ENCODE results near the gene THADA.

The THADA gene

DNA sequence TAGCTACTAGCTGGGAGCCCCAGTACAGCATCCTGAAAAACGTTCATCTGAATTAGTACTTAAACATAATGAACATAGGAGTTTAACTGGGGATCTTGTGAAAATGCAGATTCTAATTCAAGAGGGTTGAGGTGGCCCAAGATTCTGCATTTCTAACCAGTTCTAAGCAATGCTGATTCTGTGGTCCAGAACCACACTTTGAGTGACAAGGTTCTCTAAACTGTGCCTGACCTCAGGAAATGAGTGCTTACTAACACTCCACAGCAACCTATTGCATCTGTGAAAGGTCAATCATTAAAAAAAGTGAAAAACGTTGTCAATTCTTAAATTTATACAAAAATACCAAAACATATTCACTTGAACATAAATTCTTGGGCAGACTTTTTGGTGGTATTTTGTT, 212.3 kb downstream of the THADA start:
- TF ChIP-seq CTCF (IDR thresholded peaks at IDR 0.05; ENCODE audit: control extremely low read depth, extremely low read depth, low read depth, missing control alignments) = no peak
- ChIA-PET CTCF (interaction anchor here (0.9 to 1.1 kb wide), 3 partner anchors 22 to 71 kb away, joined by 3 read pairs; no protein-coding TSS in a partner anchor), POLR2A (no interaction called here)
- no peak for DNase-seq (ENCODE audit: extremely low spot score)

GRCh38 chr2:43379494-43379893, 216.3 kb downstream of the THADA start:
- ChIA-PET POLR2A (no interaction called here), CTCF (interaction anchor here (1.1 to 2.2 kb wide), 2 partner anchors 8 to 45 kb away, joined by 3 to 7 read pairs; no protein-coding TSS in a partner anchor)
- no peak for TF ChIP-seq CTCF (IDR thresholded peaks at IDR 0.05; ENCODE audit: control extremely low read depth, extremely low read depth, low read depth, missing control alignments)
- no peak for DNase-seq (ENCODE audit: extremely low spot score)

DNA sequence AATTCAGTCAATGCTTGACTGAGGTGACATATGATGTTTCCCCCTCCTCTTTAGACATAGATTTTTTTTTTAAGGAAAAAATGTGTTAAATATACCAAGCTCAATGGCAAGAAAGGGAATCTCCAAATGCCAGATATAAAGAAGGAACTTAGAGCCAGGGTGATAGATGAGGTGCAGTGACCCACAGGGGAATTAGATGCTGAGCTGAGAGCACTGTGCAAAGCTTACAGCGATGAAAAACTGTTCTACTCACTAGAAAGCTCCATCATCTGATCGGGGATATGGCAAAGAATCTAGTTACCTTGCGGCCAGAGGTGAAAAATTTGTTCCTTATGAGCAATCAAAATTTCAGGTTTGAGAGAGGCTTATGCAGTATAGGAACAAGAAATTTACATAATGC, 218.5 kb downstream of the THADA start:
- no peak for DNase-seq (ENCODE audit: extremely low spot score)
- TF ChIP-seq CTCF (IDR thresholded peaks at IDR 0.05; ENCODE audit: control extremely low read depth, extremely low read depth, low read depth, missing control alignments) = no peak
- ChIA-PET POLR2A (interaction anchor here (0.7 kb wide), 1 partner anchor 45 kb away, joined by 3 read pairs; no protein-coding TSS in a partner anchor), CTCF (interaction anchor here (1.1 to 1.9 kb wide), 4 partner anchors 10 to 148 kb away, joined by 3 to 5 read pairs (median 3); no protein-coding TSS in a partner anchor)

GRCh38 chr2:43376523-43377198, 219.2 kb downstream of the THADA start:
- no peak for TF ChIP-seq CTCF (IDR thresholded peaks at IDR 0.05; ENCODE audit: control extremely low read depth, extremely low read depth, low read depth, missing control alignments)
- ChIA-PET CTCF (interaction anchor here (1.1 to 1.9 kb wide), 4 partner anchors 9 to 147 kb away, joined by 3 to 5 read pairs (median 3); no protein-coding TSS in a partner anchor), POLR2A (no interaction called here)
- DNase-seq (ENCODE audit: extremely low spot score) = no peak

DNA sequence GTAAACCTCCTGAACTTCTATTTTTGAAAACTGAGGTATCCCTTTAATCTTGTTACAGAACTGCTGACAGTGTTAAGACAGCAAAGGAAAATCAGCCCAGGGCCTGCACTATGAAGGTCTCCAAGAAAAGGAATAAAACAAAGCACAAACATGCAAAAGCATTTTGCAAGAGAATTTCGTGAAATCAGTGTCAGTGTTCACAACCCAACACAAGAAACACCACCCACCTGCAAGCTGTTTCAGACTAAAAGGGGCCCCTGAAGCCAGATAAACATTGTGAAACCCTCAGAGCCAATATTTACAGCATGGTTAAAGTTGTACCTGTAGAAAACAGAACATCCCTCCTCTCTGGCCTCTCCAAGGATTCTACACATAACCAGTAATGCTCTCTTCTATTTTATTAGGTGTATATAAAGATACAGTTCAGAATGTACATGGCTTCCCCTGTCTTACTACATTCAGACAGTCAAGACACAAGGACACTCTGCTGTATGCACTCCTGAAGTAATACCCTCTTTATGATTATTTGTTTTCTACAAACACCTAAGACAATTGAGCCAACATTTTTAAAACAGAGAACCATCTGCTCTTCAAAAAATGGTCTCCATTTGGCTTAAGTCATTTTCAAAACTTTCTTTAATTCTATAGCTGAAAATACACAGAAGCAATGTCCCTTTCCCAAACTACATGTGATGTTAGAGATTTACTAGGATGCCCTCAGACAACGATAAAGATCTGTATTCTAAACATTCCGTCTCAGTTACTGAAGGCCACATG, 219.9 kb downstream of the THADA start:
- ChIA-PET POLR2A (no interaction called here), CTCF (interaction anchor here (1.9 kb wide), 1 partner anchor 11 kb away, joined by 5 read pairs; no protein-coding TSS in a partner anchor)
- no peak for TF ChIP-seq CTCF (IDR thresholded peaks at IDR 0.05; ENCODE audit: control extremely low read depth, extremely low read depth, low read depth, missing control alignments)
- DNase-seq (ENCODE audit: extremely low spot score) = no peak

DNA sequence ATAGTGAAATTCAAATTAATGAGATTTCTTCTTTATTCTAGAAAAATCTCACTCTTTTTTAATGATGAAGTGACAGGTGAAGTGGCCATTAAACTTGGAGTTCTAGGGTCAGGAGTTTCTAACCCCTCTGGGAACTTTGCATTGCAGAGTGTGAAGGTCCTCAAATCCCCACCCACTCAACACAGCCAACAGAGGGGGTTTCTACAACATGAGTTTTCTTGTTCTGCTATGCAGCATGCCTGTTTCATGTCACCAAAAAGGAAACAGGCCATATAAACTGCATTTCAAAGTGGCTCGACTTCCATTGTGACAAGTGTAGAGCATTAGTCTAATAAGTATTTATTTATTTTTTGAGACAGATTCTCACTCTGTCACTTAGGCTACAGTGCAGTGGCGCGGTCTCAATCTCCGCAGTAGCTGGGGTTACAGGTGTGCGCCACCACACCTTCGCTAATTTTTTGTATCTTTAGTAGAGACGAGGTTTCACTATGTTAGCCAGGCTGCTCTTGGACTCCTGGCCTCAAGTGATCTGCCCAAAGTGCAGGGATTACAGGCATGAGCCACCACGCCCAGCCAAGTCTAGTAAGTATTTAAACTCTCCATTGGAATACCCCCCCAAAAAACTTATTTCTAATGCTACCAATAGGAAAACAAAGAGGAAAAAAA, 223.3 kb downstream of the THADA start:
- CTCF ChIA-PET = no interaction called here

More for the DNA sequence above, 223.3 kb downstream of the THADA start:
- POLR2A ChIA-PET = no interaction called here
- no peak for DNase-seq (ENCODE audit: extremely low spot score)
- no peak for TF ChIP-seq CTCF (IDR thresholded peaks at IDR 0.05; ENCODE audit: control extremely low read depth, extremely low read depth, low read depth, missing control alignments)
